Mucosa of gallbladder (tissue), 1 donor: ENCODE data around the gene TMEM150B. TPM values are rescaled to one million over a fixed set of nuclear protein-coding genes. Genes with fewer than 3 reads are reported as not detected.

Experiments used
- DNase-seq: peaks from one replicate; pipeline ENCODE4 v3.0.0-alpha.2; 2020; ENCODE audit warnings: low spot score
- total RNA-seq: library from RNA; stranded (reverse); gene quantifications from one replicate; pipeline ENCODE4 v1.2.1, GENCODE V29; 2021
- donor health status: DM: no; HTN: no; CAD: no.

The TMEM150B gene
- total RNA-seq, 1 donor from 2014 or later: 10.1 TPM

- DNase-seq: no peak
Measured at GRCh38 chr19:55278391-55279135, 46.6 kb downstream of the TMEM150B start.

- no peak for DNase-seq
Measured at GRCh38 chr19:55277494-55277893, 47.6 kb downstream of the TMEM150B start.

- no peak for DNase-seq
Measured at GRCh38 chr19:55276720-55277430, 48.3 kb downstream of the TMEM150B start.

- DNase-seq: no peak
Measured at GRCh38 chr19:55275851-55276719, 49.1 kb downstream of the TMEM150B start.

- no peak for DNase-seq
Measured at GRCh38 chr19:55273978-55274707, 51.0 kb downstream of the TMEM150B start.

GRCh38 chr19:55272142-55272541, 53.0 kb downstream of the TMEM150B start:
- DNase-seq: no peak

- no peak for DNase-seq
Measured at GRCh38 chr19:55270172-55270942, 54.8 kb downstream of the TMEM150B start.

- DNase-seq: no peak
Measured at GRCh38 chr19:55269299-55269698, 55.8 kb downstream of the TMEM150B start.

GRCh38 chr19:55266840-55267239, 58.3 kb downstream of the TMEM150B start:
- no peak for DNase-seq

- no peak for DNase-seq
Measured at GRCh38 chr19:55266404-55266803, 58.7 kb downstream of the TMEM150B start.

GRCh38 chr19:55265723-55266386, 59.3 kb downstream of the TMEM150B start:
- DNase-seq: no peak

GRCh38 chr19:55265173-55265572, 60.0 kb downstream of the TMEM150B start:
- DNase-seq: no peak

- no peak for DNase-seq
Measured at GRCh38 chr19:55264531-55264930, 60.6 kb downstream of the TMEM150B start.

Other genes with a start within 250 kb of the TMEM150B start
- gene EPS8L1, start 249.5 kb downstream of the TMEM150B start, total RNA-seq: 127 TPM
- gene PPP1R12C, start 207.7 kb downstream of the TMEM150B start, total RNA-seq: 189 TPM
- 0.72 TPM for gene TNNT1, start 176.1 kb downstream of the TMEM150B start, total RNA-seq
- not detected for gene TNNI3, start 167.6 kb downstream of the TMEM150B start, total RNA-seq
- gene DNAAF3, start 158.7 kb downstream of the TMEM150B start, total RNA-seq: 7.3 TPM
- not detected for gene SYT5, start 145.1 kb downstream of the TMEM150B start, total RNA-seq
- gene PTPRH, start 115.8 kb downstream of the TMEM150B start, total RNA-seq: 175 TPM
- 193 TPM for gene TMEM86B, start 96.6 kb downstream of the TMEM150B start, total RNA-seq
- 108 TPM for gene PPP6R1, start 66.3 kb downstream of the TMEM150B start, total RNA-seq
- gene HSPBP1, start 45.2 kb downstream of the TMEM150B start, total RNA-seq: 28.8 TPM
- 5.2 TPM for gene BRSK1, start 41.3 kb downstream of the TMEM150B start, total RNA-seq
- 24.9 TPM for gene KMT5C, start 14.5 kb upstream of the TMEM150B start, total RNA-seq
- not detected for gene COX6B2, start 29.4 kb upstream of the TMEM150B start, total RNA-seq
- not detected for gene GARIN5B, start 37.9 kb upstream of the TMEM150B start, total RNA-seq
- 0.69 TPM for gene IL11, start 45.1 kb upstream of the TMEM150B start, total RNA-seq
- not detected for gene TMEM190, start 51.5 kb upstream of the TMEM150B start, total RNA-seq
- gene TMEM238, start 59.0 kb upstream of the TMEM150B start, total RNA-seq: 39.9 TPM
- gene RPL28, start 60.6 kb upstream of the TMEM150B start, total RNA-seq: 1,612 TPM
- gene UBE2S, start 82.4 kb upstream of the TMEM150B start, total RNA-seq: 26.4 TPM
- not detected for gene SHISA7, start 118.0 kb upstream of the TMEM150B start, total RNA-seq
- gene ISOC2, start 136.3 kb upstream of the TMEM150B start, total RNA-seq: 53.5 TPM
- gene C19orf85, start 139.4 kb upstream of the TMEM150B start, total RNA-seq: not detected
- 10.7 TPM for gene ZNF628, start 151.3 kb upstream of the TMEM150B start, total RNA-seq
- 23.1 TPM for gene NAT14, start 159.8 kb upstream of the TMEM150B start, total RNA-seq
- gene SSC5D, start 163.1 kb upstream of the TMEM150B start, total RNA-seq: 49.7 TPM
- gene SBK2, start 211.8 kb upstream of the TMEM150B start, total RNA-seq: not detected
- 0.20 TPM for gene SBK3, start 220.2 kb upstream of the TMEM150B start, total RNA-seq